Fibroblast of villous mesenchyme (primary cell): ENCODE measurements around the gene SLX9. TPM values are rescaled to one million over a fixed set of nuclear protein-coding genes. Genes with fewer than 3 reads are reported as not detected.

ENCODE experiments used
- DNase-seq: peaks from one replicate; pipeline ENCODE4 v3.0.0-alpha.2; 2010; ENCODE audit warnings: low read depth
- H3K4me3 ChIP-seq: 2 replicates; pipeline ENCODE4 v1.5.1; 2011; ENCODE audit warnings: low read depth, mild to moderate bottlenecking, low read length
- total RNA-seq: library from RNA; depleted of rRNA; stranded (reverse); fragments of >200 nt; gene quantifications from 2 replicates; pipeline ENCODE4 v1.2.3, GENCODE V29; 2012
- TF ChIP-seq, protein P1 (sequence below): IDR thresholded peaks from 2 replicates; pipeline ENCODE4 v1.5.1; 2012; ENCODE audit warnings: low read depth, mild to moderate bottlenecking, low read length; ENCODE audit not compliant: insufficient read depth

SLX9 gene
- total RNA-seq, 1 donor: 12.1 TPM

DNA sequence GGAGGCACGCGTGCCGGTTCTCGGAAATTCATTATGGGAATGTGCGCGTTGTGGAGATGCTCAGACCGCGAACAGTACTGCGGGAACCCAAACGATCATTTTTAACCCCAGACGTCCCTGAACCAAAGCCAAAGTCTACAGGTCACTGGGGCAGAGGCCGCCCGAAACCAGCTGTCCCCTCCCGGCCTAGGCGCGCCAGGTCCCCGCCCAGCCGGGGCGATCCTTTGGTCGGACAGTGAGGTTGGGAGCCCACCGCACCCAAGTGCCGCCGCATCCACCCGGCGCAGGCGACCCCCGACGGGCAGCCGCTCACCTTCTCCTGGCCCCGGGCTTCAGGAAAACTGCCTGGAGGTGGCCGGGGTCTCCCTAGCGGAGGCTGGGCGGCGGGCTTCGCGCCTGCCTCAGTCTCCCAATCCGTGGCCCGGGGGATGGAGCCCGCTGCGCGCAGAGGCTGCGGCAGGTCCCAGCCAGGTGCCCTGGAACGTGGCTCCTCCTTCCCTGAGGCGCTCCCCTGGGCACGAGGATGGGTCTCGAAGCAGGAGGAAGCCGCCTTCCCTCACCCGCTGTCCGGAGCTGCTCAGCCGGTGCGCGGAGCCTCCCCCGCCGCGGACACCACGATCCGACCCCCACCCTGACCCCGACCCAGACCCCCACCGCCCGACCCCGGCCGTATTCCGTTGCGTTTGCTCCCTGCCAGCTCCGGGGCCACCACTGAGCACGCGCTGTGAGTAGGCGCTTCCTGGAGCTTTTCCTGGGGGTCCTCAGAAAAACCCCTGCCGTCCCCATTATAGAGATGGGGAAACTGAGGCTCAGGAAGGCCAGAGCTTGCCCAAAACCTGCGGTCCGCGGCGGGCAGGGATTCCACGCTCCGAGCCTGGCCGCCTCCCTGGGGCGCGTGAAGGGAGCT lies 8.1 kb upstream of the SLX9 start:
- H3K4me3 ChIP-seq: peak overlapping the region; percentile 46
- TF ChIP-seq, protein P1, sequence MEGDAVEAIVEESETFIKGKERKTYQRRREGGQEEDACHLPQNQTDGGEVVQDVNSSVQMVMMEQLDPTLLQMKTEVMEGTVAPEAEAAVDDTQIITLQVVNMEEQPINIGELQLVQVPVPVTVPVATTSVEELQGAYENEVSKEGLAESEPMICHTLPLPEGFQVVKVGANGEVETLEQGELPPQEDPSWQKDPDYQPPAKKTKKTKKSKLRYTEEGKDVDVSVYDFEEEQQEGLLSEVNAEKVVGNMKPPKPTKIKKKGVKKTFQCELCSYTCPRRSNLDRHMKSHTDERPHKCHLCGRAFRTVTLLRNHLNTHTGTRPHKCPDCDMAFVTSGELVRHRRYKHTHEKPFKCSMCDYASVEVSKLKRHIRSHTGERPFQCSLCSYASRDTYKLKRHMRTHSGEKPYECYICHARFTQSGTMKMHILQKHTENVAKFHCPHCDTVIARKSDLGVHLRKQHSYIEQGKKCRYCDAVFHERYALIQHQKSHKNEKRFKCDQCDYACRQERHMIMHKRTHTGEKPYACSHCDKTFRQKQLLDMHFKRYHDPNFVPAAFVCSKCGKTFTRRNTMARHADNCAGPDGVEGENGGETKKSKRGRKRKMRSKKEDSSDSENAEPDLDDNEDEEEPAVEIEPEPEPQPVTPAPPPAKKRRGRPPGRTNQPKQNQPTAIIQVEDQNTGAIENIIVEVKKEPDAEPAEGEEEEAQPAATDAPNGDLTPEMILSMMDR: no peak
- DNase-seq: no peak

DNA sequence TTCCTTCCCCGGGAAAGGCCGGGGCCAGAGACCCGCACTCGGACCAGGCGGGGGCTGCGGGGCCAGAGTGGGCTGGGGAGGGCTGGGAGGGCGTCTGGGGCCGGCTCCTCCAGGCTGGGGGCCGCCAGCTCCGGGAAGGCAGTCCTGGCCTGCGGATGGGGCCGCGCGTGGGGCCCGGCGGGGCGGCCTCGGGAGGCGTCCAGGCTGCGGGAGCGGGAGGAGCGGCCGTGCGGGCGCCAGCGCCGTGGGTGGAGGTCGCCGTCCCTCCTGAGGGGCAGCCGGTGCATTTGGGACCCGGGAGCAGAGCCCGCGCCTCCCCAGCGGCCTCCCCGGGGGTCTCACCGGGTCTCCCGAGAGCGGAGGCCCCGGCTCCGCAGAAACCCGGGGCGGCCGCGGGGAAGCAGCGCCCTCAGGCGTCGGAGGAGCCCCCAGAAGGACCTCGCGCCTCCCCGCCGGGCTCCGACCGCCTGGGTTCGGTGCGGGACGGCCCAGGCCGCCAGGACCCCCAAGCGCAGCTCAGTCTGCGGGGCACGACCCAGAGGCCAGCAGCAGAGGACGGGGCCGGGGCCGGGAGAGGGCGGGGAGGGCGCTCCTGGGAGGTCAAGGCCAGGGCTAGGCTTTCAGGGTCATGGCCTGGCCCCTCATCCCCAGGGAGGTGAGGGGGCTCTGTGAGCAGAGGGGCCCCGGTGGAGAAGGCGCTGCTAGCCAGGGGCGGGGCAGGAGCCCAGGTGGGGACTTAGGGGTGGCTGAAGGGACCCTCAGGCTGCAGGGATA lies 7.2 kb upstream of the SLX9 start:
- no peak for DNase-seq

DNA sequence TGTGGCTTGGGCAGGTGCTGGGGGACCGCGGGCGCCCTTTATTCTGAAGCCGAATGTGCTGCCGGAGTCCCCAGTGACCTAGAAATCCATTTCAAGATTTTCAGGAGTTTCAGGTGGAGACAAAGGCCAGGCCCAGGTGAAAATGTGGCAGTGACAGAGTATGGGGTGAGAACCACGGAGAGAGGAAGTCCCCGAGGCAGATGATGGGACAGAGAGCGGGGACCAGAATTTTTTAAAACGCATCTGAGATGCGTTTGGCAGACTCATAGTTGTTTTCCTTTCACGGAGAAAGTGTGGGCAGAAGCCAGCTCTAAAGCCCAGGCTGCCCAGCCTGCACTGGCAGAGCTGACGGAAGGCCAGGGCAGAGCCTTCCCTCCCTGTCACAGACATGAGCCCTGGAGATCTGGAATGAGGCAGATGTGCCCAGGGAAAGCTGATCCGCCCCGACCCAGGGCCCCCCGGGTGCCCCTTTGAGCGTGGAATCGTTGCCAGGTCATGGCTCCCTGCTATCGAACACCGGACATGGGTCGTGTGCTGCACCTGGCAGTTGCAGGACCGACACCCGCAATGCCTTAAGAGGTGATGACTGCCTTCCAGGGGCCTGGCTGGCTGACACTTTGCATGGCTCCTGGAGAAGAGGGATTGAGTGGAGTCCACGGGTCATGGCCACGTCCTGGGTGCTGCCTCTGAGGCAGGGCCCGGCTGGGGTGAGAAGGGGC lies 6.5 kb upstream of the SLX9 start:
- TF ChIP-seq, protein P1: no peak
- H3K4me3 ChIP-seq: no peak overlapping the region
- DNase-seq: no peak

More for the DNA sequence above, 7.2 kb upstream of the SLX9 start:
- H3K4me3 ChIP-seq: peak overlapping the region; percentile 46
- TF ChIP-seq, protein P1: peak; percentile 57

DNA sequence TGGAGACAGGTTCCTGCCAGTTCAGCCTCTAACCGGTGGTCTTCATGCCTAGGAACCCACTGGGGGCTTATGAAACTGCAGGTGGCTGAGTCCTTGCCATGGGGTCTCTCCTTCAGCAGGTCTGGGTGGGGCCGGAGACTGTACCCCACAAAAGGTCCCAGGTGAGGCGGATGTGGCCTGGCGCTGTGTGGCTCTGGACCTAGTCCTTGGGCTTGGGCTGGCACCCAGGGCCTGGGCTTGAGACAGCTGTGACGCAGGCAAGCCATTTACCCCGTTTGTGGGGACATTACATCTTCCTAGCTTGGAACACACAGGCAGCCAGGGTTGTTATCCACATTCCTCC lies 5.9 kb upstream of the SLX9 start:
- H3K4me3 ChIP-seq: no peak overlapping the region
- no peak for DNase-seq
- TF ChIP-seq, protein P1: no peak

DNA sequence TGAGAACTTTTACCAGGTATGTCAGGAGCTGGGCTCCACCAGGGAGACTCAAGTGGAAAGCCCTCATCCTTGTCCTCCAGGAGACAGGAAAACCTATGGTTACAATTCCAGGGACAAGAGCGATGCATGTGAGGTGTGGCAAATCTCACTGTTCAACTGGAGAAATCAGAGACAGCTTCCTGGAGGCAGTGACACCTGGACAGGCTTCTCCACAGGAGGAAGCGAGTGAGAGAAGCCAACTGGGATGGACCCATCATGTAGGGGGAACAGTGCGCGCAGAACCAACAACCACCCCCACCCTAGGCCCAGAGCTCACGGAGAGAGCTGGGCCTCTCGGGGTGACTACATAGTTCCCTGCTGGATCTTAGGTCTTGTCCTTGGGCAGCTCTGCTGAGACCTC lies 5.6 kb upstream of the SLX9 start:
- no peak for DNase-seq
- H3K4me3 ChIP-seq: no peak overlapping the region
- TF ChIP-seq, protein P1: no peak

DNA sequence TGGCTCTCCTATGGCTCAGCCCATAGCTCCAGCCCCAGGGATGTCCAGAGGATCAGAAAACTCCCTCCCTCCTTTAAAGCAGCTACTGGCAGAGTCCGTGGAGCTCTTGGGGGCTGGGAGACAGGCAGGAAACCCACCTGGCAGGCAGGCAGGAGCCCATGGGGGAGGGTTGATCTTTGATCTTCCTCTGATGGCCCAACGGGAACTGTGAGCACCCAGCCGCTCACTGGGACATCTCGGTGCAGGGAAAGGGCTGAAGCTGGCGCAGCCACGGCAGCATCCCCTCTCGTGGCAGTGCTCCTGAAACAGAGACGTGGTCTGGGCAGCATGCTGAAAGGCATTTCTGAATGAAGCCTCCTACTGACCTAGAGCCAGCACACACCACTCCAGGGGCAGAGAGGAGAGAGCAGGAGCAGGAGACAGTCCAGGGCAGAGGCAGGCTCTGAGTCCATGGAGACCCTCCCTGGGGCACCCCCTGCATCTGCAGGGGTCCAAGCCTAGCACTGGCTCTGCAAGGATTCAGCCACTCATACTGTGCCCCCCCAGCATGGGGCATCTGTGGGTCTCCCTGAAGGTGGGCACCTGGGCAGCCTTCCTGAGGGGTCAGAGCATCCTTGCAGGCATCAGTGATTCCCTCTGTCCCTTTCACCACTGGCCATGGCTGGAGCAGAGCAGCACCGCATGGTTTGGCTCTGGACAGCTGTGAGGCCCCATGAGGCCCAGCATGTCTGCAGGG lies 4.9 kb upstream of the SLX9 start:
- DNase-seq: no peak
- no peak overlapping the region for H3K4me3 ChIP-seq
- TF ChIP-seq, protein P1: no peak
